ENCODE data around the gene MGARP. TPM values are rescaled to one million over a fixed set of nuclear protein-coding genes. Genes with fewer than 3 reads are reported as not detected.

Gene MGARP
- total and polyA plus RNA-seq, 9 of the 15 experiments (the other 6 are each of a cell fraction or from before 2014, with no cell fraction given) = 0.11 to 0.45 (median 0.23) TPM; not detected in 4

DNA sequence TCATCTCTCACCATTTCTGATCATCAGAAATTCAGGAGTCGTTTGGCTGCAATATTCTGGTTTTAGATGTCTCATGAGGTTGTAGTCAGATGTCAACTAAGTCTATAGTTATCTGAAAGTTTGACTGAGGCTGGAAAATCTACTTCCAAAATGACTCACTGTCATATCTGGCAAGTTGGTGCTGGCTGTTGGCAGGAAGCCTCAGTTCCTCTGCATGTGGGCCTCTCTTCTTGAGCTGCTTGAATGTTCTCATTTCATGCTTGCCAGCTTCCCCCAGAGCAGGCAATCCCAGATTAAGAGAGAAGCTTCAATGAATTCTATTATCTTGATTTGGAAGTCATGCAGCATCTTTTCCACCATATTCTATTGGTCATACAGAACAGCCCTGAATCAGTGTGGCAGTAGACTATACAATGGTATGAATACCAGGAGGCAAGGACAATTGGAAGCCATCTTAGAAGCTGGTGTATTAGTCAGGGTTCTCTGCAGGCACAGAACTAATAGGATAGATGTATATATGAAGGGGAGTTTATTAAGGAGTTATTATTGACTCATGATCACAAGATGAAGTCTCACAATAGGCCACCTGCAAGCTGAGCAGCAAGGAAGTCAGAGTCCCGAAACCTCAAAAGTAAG is 56.2 kb downstream of the MGARP start (continued):
- TF ChIP-seq, protein P1, sequence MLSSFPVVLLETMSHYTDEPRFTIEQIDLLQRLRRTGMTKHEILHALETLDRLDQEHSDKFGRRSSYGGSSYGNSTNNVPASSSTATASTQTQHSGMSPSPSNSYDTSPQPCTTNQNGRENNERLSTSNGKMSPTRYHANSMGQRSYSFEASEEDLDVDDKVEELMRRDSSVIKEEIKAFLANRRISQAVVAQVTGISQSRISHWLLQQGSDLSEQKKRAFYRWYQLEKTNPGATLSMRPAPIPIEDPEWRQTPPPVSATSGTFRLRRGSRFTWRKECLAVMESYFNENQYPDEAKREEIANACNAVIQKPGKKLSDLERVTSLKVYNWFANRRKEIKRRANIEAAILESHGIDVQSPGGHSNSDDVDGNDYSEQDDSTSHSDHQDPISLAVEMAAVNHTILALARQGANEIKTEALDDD (IDR thresholded peaks at IDR 0.05) = peak; percentile 30; the same call in 1 of the 2 replicates

DNA sequence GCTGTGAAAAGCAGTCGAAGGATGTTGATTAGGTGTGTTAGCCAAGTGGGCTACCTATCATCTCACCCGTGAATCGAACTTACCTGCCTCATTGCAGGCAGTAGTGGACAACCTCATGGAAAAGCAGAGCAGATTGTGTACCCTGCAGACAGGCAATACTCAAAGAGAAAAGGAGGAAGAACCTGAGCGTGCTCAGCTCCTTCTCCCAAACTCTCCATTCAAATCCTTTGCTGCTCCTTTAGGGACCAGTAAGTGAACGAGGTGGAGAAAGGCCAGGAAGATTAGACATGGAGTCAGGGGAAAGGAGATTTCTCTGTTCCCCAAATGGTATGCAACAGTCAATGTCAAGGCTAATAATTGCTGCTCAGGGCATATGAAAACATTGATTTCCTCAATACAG is 57.8 kb downstream of the MGARP start:
- H3K4me2 ChIP-seq (ENCODE audit: insufficient read depth, low read length) = no peak overlapping the region
- 51% methylated on average over 5 of the region's 5 CpGs for WGBS (ENCODE audit: insufficient coverage, low coverage, missing lambda C conversion rate)
- no peaks in the 10 kb centered on the region for H4K20me1 ChIP-seq (replicated peaks; ENCODE audit: control insufficient read depth, insufficient read depth, low read length)
- no peaks in the 10 kb centered on the region for H3K9me1 ChIP-seq (ENCODE audit: control insufficient read depth, insufficient read depth, low read length)
- H3K27ac ChIP-seq (ENCODE audit: extremely low read depth, low read depth, low read length) = no peak overlapping the region
- no peaks in the 10 kb centered on the region for H3K79me2 ChIP-seq (ENCODE audit: control insufficient read depth, insufficient read depth, low read length)
- in situ Hi-C loops (cut with MboI) (no loop called here), intact Hi-C loops (cut with micrococcal nuclease) (loop anchor here (10.0 kb wide), 1 partner anchor 313 kb away; no protein-coding TSS in a partner anchor)
- ChIA-PET POLR2A (no interaction called here), CTCF (ENCODE audit: low intra/inter-chr PET ratio) (no interaction called here)
- no peaks in the 10 kb centered on the region for H3K36me3 ChIP-seq (ENCODE audit: control insufficient read depth, insufficient read depth, low read length)
- DNase-seq (ENCODE audit: extremely low read depth in 1 of 4, low spot score in 3 of 4) = no peak
- H3K9me3 ChIP-seq (replicated peaks; ENCODE audit: control insufficient read depth, insufficient read depth, low read depth, low read length) = no peaks in the 10 kb centered on the region
- peaks cover 0 to 7% of the 10 kb centered on the region in 2 experiments; a peak in 1 of 5 replicates for H3K4me1 ChIP-seq (replicated peaks in 1 of 2; ENCODE audit: control insufficient read depth in 2 of 2, insufficient read depth in 2 of 2, low read length in 2 of 2)
- no TSS peak for BruUV-seq (replicated peaks)
- no peak overlapping the region for H3K4me3 ChIP-seq
- TF ChIP-seq GATAD2B (IDR thresholded peaks at IDR 0.05; ENCODE audit: borderline replicate concordance) (no peak), NRF1 (conservative IDR thresholded peaks at IDR 0.05 in 1 of 2, IDR thresholded peaks at IDR 0.05 in 1 of 2) (peak; percentile 52 to 61; a peak in 3 of 4 replicates)
- no peaks in the 10 kb centered on the region for H3K27me3 ChIP-seq (ENCODE audit: control insufficient read depth in 2 of 2, insufficient read depth in 2 of 2, low read length in 2 of 2)
- H3K9ac ChIP-seq (ENCODE audit: insufficient read depth in 1 of 2, low read depth in 2 of 2, low read length in 2 of 2) = no peak overlapping the region
- peak; percentile 37 for FAIRE-seq
- H2AFZ ChIP-seq (ENCODE audit: low read depth, low read length) = peak overlapping the region; percentile 77
- no peak for ATAC-seq

All from K562 (cell line).